KG1 (cell line): ENCODE measurements around the gene VRK1.
"Not testable (repeated sequence)": the region's sequence is repeated elsewhere in the genome, so short reads cannot be mapped to it uniquely, and the experiment has no call there.

Experiments used
- DNase-seq: peaks from one replicate; lab custom pipeline; 2025; lab: John Stamatoyannopoulos, UW

The VRK1 gene

DNA sequence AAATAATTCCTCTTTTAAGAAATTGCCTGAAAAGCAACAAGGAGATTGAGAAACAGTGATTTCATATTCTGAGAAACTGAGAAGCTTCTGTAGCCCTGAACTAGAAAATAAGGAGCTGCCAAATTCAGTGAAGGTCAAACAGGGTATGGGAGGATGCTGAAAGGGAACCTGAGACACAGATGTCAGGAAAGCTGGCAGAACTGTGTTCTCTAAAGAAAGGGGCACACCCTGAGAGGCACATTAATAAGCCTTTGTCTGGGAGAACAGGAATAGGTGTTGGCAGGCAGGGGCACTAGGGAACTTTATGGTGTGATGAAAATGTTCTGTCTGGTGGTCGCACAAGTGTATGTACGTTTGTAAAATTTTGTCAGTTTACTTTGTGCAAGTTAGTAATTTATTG, 29.6 kb downstream of the VRK1 start:
- no peak for DNase-seq

DNA sequence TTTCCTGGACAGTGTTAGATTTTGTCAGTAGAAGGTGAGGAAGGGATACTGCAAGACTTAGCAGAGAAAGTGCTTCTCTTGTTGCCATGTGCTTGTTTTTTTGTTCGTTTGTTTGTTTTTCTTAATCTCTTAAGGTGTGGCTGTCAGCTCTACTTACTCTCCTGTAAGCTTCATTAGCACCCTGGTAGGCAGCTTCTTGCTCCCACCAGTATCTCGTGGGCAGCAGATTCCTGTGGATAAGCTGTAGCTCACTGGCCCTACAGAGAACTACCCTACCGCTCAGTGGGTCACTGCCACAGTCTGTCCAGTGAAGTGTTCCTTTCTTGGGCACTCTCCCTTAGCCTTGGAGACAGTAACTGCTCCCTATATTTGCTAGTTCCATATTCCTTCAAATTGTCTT, 30.1 kb downstream of the VRK1 start:
- no peak for DNase-seq

DNA sequence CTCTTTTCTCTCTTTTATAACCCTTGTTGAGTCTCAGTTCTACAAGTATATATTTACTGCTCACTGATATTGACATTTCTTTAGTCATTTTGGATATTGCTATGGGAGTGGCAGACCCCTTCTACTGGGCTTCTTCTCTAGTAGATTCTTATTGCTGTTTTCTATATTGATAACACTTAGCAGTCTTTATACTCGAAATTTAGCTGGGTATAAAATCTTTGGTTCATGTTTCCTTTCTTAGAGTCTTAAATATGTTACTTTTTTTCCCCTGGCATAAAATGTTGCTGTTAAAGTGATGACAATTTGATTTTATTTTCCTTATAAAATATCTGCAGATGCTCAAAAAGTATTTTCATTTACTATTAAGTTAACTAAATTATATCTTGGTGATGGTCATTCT, 32.6 kb downstream of the VRK1 start:
- DNase-seq: no peak

DNA sequence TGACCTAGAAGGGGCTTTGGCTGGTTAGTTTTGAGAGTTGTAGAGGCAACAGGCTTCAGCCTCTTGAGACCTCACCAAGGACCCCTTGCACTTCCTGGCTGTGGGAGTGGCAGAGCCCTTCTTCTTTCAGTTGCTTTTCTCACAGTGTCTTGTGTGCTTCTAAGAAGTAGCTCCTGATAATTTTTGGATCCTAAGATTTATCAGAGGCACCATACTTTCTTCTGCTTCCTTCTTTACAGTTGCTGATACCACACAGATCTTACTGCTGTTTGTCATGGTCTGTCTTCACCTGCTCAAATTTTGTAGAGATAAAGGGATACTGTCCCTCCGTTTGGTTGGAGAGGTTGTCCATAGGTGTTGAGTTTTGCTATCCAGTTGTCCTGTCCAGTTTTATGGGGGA, 33.8 kb downstream of the VRK1 start:
- DNase-seq: no peak

DNA sequence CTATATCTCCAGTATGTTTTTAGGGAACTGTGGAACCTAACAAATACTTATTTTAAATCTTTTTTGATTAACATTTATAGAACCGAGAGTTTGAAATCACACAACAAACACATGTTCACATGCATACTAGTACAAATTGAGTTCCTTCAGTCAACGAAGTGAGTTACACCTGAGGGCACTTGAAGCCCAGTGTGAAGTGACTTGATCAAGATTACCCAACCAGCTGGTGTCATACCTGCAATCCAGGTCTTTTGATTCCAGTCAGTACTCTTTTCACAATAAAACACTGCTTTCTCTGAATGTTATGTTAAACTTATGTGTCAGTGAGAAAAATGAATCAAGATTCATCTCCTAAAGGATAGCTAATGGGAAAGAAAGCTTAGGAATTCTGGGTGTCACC, 35.2 kb downstream of the VRK1 start:
- no peak for DNase-seq

DNA sequence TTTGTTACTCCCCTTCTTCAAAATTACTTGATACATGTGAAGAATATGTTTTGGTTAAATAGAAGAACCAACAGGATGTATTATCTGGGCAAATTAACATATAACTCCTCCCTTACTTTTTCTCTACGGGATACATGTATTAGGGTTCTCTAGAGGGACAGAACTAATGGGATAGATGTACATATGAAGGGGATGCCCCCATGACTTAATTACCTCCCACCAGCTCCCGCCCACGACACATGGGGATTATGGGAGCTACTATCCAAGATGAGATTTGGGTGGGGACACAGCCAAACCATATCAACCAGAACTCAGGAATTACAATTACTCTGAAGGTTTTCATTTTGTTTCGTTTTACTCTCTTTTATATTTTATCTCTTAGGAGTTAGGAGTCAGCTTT, 41.3 kb downstream of the VRK1 start:
- no peak for DNase-seq

DNA sequence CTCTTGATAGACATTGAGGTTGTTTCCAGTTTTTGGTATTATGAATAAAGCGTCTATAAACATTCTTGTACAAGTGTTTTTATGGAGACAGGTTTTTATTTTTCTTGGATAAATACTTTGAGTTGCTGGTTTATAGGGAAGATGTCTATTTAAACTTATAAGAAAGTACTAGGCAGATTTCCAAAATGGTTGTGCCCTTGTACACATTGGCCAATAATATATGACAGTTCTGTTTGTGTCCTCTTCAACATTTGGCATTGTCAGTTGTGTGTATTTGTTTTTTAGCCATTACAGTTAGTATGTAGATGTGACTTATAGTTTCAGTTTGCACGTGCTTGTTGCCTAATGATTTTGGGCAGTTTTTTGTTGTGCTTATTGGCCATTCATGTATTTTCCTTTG, 42.1 kb downstream of the VRK1 start:
- DNase-seq: no peak

DNA sequence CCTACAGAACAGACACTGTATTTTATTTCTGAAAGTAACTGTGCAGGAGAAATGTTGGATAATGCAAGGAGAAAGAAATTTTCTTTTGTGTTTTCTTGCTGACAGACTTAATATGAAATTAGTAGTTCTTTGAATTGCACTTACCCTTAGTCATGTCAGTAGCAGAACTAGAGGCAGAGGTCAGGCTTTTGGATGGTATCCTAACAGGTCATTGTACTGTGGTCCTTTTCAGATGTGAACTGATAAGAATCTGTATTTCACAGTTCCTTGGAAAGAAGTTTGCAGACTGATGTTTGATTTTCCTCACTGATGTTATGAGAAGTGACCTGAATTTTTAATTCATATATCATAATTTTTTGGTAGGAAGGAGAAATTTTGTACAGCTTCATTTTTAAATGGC, 46.0 kb downstream of the VRK1 start:
- DNase-seq: no peak

DNA sequence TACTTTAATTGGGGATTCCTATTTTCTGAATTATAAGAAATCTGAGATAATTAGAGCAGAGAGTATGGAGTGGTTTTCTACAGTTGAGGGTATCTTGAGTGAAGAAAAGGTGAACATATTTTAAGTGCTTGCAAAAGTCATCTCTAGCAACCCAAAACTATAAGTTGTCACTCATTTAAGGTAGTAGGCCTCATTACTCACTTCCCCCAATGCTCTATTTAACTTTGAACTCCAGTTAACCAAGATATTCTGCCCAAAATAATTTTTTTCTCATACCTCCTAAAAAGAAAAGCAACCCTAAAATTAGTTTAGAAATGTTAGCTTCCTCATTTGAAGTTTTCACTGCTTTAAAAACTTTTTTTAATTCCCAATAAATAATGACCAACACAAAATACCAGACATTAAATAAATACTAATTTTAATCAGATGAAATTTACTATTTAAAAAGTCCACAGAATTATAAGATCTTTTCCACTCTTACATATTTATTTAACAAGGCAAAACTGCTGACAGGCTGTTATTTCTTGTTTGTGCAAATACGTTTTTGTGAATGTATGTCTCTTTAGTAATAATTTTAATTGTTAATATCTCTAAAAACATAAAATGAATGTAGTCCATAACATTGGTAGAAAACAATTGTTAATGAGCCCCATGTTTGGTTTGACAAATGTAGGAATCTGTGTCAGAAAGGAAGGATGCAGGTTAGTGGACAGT, 47.8 kb downstream of the VRK1 start:
- no peak for DNase-seq

DNA sequence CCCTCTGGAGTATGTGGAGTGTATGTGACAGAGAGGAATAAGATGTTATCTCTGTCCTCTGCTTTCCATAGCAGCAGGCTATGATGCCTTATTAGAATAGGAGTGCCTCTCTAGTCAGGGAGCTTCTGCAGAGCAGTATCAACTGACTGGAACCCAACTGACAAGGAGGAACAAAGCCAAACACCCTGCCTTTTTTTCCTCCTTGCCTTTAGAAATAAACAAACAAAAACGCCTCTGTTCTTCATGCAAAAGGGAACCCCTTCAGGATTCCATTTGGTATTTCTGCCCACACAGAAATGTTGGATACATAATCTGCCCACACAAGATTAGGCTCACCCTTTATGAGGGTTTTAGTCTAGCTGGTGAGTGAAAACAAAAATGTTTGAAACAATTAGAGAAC, 50.3 kb downstream of the VRK1 start:
- no peak for DNase-seq

DNA sequence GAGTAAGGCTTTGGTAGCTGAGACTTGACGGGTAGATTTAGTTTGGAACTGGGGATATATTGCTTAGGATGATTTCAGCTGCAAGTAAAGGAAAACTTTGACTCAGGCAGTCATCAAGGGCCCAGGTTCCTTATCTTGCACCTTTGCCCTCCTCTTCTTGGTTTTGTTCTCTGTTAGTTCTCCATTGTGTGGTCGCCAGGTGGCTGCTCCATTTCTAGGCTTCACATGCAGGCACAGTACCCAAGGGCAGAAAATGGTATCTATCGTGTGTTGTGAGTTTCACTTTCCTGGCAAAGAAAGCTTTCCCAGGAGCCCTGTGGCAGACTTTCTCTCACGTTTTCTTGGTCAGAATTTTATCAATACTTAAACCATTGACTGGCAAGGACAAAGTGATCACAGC, 50.8 kb downstream of the VRK1 start:
- DNase-seq: no peak

DNA sequence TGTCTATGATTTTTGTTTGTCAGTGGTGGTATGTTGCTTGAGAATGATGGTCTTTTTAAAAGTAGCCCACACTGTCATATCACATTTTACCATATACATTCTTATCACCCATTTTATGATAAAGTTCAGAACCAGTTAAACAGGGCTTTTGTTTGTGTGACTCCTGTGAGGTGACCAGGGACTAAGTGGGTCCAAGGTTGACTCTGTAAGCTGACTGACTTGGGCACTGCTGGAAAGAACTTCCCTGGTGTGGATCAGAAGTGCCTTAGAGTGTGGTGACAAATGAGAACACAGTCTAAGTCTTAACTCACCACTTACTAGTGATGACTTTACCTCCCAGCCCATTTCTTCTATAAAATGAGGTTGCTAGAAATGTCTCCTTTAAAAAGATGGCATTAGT, 52.6 kb downstream of the VRK1 start:
- no peak for DNase-seq

DNA sequence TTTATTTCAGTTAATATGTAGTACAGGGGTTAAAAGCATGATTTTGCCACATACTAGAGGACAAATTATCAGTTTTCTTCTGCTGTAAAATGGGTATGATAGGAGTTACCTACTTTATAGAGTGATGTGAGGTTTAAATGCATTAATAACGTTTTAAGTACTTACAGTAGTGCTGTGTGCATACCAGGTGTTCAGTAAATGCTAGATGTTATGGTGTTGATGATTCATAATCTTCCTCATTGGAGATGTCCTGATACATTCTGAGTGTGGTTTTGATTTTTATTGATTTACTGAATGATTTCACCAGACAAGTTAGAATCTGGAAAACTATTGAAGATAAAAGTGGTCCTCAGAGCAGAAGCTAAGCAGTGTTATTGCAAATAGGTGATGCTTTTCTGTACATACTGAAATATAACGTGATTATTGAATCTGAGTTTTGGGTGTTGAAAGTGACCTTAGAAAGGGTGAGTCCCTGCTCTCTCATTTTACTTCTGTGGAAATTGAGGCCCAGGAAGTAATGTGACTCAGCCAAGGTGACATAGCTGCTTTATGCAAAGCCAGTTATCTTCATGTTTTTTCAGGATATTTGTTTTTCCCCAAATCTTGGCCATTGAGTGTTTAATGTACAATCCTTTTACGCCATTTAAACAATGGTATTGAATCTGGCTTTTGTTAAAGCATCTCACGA, 54.7 kb downstream of the VRK1 start:
- DNase-seq: no peak

DNA sequence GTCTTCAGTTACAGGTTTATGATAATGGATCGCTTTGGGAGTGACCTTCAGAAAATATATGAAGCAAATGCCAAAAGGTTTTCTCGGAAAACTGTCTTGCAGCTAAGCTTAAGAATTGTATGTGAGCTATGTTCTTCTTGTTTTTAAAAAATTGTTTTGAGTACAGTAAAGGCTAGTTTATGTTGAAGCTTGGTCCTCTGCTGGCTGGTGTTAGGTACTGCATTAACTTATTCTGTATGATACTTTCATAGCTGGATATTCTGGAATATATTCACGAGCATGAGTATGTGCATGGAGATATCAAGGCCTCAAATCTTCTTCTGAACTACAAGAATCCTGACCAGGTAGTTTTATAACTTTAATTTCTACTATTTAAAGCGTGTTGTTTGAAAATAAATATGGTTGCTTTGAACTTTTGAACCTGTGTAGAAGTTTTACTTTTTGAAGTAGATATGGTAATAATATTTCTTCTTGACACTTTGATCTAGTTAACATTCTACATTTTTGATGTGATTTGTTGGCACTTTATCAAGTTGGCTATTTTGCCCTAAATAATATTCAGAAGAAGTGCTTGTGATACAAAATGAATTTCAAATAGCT, 55.7 kb downstream of the VRK1 start:
- DNase-seq: peak; percentile 10

DNA sequence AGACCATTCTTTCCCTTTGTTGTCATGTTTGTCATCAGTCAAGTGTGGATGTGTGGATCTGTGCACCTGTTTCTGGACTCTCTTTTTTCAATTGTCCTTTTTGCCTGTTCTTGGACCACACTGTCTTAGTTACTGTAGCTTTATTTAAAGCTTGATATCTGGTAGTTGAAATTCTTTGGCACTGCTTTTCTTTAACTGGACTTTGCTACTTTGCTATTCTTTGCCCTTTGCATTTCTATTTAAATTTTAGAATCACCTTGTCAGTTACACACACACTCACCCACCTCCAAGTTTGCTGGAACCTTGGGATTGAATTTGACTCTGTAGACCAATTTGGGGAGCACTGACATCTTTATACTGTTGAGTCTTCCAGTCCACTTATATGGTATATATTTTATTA, 61.5 kb downstream of the VRK1 start:
- DNase-seq: no peak

DNA sequence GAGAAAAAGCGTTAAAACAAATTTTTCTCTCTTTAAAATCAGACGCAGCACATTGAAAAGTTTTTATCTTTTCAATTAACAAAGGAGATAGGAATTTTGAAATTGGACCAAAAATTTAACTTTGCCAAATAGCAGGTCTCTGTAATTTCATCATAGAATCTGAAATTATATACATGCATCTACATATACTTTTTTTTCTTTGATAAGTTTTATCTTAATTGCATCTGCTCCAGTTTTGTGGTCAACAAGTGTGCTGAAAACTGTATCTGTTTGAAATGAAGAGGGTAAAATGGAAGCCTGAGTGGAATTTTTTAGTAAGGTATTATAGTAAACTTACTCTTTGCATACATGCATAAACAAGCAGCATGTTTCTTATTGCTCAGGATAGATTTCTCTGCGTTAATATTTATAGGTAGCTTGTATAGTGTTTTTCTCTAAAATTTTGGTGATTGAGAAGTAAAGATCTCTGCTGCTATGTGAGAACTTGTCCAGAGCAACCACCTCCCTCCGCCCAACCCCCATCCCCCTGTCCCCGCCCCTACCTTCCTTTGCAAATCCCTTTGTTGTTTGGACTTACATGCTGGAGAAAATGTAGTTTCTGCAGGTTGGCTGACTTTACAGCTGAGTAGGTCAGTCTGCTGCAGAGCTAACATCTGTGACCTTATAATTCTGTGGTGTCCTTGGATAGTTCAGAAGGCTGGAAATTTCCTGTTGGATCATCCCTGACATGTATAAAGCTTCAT, 64.6 kb downstream of the VRK1 start:
- no peak for DNase-seq

DNA sequence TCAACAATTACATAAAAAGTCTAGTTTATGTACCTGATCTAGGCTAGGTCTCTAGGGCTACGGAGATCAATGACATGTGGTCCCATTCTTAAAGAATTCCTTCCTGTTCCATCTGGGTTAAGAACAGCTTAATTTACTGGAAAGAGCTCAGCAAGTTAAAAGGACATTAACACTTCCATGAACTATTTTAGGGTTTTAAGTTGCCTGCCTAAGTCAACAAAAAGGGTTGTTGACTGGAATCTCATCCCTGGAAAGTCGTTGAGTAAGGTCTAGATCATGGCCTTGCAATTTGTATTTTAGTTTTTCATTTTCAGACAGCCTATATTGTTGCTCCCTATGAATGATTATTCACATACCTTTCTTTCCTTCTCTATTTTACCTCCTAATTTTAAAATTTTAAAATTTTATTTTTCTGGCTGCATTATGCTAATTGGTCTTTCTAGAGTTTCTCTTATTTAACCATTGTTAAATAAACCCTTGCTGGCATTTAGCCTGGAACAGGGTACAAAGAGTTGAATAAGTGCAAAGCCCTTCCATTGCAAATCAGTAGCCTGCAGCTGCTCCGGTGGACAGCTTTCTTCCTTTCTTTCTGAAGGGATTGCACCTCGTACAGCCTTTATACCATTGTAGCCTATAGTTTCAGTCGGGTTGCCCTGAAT, 66.3 kb downstream of the VRK1 start:
- no peak for DNase-seq

DNA sequence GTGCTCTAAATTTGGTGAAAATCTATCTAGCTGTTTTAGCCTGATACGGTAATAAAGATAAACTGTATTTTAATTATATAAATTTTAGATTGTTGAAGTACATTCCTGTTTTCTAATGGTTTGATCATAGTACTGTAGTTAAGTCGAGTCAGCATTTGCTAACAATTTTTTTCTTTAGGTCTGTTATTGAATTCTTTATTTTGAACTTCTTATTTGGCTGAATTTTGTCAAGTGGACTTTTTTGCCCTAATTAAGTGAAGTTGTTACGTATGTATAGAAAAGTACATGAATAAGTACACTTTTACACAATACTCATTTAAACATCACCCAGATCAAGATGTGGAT, 66.8 kb downstream of the VRK1 start:
- no peak for DNase-seq

DNA sequence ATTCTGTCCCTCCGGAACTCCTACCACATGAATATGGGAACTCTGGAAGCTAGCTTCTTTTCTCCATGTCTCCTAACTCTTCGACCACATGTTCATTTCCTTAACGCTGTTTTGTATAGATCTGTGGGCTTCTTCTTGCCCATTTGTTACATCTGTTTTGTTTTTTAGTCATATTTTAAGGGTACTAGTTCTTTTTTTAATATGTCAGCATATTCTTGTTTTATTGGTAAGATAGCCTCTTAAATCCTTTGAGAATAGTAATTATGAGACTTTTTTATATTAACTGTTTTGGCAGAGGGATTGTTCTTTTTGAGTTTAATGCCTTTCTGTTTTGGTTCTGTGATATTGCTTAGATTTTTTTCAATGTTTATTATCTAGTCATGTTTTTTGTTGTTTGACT, 70.5 kb downstream of the VRK1 start:
- no peak for DNase-seq

DNA sequence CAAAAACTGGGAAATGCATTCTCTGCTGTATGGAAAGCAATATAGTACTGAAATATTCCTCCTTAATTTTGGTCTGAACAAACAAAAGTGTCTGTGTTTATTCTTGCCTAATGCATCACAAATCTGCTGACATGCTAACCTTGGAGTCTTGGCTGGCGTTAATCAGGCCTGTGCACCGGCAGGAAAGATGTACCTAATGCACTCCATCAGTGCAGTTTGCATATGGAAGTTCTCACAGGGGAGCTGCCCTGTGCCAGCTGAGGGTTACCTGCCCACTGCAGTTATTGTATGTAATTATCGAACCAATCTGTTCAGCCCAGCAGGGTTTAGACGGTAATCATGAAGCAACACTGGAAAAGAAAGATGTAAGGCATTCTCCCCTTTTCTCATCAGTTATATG, 76.9 kb downstream of the VRK1 start:
- no peak for DNase-seq

DNA sequence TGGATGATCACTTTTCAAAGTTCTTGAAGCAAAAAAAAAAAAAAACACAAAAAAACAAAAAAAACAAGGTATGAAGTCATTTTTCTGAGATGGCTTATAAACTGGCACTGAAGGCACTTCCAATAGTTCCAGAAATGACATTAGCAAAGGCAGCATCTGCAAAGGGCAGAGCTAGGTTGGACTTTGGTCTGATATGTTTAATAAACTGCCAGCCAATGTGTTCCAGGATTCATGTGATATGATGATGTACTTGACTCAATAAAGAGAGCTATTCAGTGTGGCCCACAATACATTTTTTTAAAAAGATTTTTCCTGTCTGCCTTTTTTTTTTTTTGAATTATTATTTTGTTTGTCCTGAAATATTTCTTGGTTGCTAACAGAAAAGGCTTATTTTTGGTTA, 79.6 kb downstream of the VRK1 start:
- no peak for DNase-seq

DNA sequence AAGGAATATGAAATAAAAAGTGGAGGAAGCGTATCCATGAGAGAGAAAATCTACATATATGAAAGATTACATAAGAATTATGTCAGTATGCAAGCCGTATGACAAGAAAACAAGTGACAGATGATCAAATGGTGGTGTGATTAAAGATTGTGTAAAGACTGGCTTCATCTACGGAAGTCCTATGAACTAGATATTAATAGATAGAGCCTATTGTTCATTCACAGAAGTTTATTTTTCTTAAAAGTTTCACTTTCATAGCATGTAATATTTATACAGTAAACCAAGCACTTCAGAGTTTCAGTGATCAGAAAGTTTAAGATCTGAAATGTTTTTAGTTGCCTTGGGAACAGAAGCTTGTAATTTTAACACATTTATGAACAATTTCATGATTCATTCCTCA, 84.5 kb downstream of the VRK1 start:
- no peak for DNase-seq

DNA sequence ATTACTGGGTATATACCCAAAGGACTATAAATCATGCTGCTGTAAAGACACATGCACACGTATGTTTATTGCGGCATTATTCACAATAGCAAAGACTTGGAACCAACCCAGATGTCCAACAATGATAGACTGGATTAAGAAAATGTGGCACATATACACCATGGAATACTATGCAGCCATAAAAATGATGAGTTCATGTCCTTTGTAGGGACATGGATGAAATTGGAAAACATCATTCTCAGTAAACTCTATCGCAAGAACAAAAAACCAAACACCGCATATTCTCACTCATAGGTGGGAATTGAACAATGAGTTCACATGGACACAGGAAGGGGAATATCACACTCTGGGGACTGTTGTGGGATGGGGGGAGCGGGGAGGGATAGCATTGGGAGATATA, 86.8 kb downstream of the VRK1 start:
- DNase-seq: not testable (repeated sequence)
